ENCODE measurements around the gene NHS.

The NHS gene

GRCh38 chrX:17736478-17736855 lies 361.5 kb downstream of the NHS start:
- H3K9me3 ChIP-seq (ENCODE audit: control insufficient read depth, low read length), result no peaks in the 10 kb centered on the region
- peak overlapping the region; percentile 68 for H3K4me3 ChIP-seq (ENCODE audit: low read length)
- peaks cover 2% of the 10 kb centered on the region for H3K36me3 ChIP-seq (ENCODE audit: control insufficient read depth, insufficient read depth, low read length, severe bottlenecking)
- H3K9ac ChIP-seq (ENCODE audit: low read length), result peak overlapping the region; percentile 54
- no peaks in the 10 kb centered on the region for H3K4me1 ChIP-seq (ENCODE audit: control insufficient read depth, insufficient read depth, low read length)
- H3K27me3 ChIP-seq (replicated peaks; ENCODE audit: control insufficient read depth, insufficient read depth, low read length), result no peaks in the 10 kb centered on the region
- no peak for DNase-seq (ENCODE audit: low read depth)

- Histone ChIP-seq H3K9me3 (ENCODE audit: control insufficient read depth, low read length) (no peaks in the 10 kb centered on the region), H3K4me3 (ENCODE audit: low read length) (peak within 1 kb of the TSS; percentile 84), H3K27me3 (replicated peaks; ENCODE audit: control insufficient read depth, insufficient read depth, low read length) (no peaks in the 10 kb centered on the region)
Observed at GRCh38 chrX:17736856-17737709, 362.1 kb downstream of the NHS start, which contains the start of gene SCML1. SCML1 (plus strand) TSS chrX:17737493; CDS start chrX:17744187, 6,694 bp downstream.

GRCh38 chrX:17737710-17737985 lies 362.6 kb downstream of the NHS start:
- Histone ChIP-seq H3K9ac (ENCODE audit: low read length) (peak overlapping the region; percentile 88), H3K27me3 (replicated peaks; ENCODE audit: control insufficient read depth, insufficient read depth, low read length) (no peaks in the 10 kb centered on the region), H3K4me1 (ENCODE audit: control insufficient read depth, insufficient read depth, low read length) (no peaks in the 10 kb centered on the region), H3K36me3 (ENCODE audit: control insufficient read depth, insufficient read depth, low read length, severe bottlenecking) (no peaks in the 10 kb centered on the region), H3K9me3 (ENCODE audit: control insufficient read depth, low read length) (no peaks in the 10 kb centered on the region), H3K4me3 (ENCODE audit: low read length) (peak overlapping the region; percentile 84)
- no peak for DNase-seq (ENCODE audit: low read depth)

More at GRCh38 chrX:17736856-17737709, 362.1 kb downstream of the NHS start, which contains the start of gene SCML1:
- Histone ChIP-seq H3K36me3 (ENCODE audit: control insufficient read depth, insufficient read depth, low read length, severe bottlenecking) (no peaks in the 10 kb centered on the region), H3K4me1 (ENCODE audit: control insufficient read depth, insufficient read depth, low read length) (no peaks in the 10 kb centered on the region), H3K9ac (ENCODE audit: low read length) (peak within 1 kb of the TSS; percentile 88)
- peak; percentile 97 for DNase-seq (ENCODE audit: low read depth)

- H3K4me1 ChIP-seq (ENCODE audit: control insufficient read depth, insufficient read depth, low read length), result no peaks in the 10 kb centered on the region
- peak overlapping the region; percentile 84 for H3K4me3 ChIP-seq (ENCODE audit: low read length)
- H3K36me3 ChIP-seq (ENCODE audit: control insufficient read depth, insufficient read depth, low read length, severe bottlenecking), result no peaks in the 10 kb centered on the region
- H3K9me3 ChIP-seq (ENCODE audit: control insufficient read depth, low read length), result no peaks in the 10 kb centered on the region
- H3K27me3 ChIP-seq (replicated peaks; ENCODE audit: control insufficient read depth, insufficient read depth, low read length), result no peaks in the 10 kb centered on the region
- peak overlapping the region; percentile 88 for H3K9ac ChIP-seq (ENCODE audit: low read length)
- peak; percentile 53 for DNase-seq (ENCODE audit: low read depth)
Observed at GRCh38 chrX:17737986-17738713, 363.1 kb downstream of the NHS start.

GRCh38 chrX:17738737-17739535 lies 363.9 kb downstream of the NHS start:
- peak; percentile 15 for DNase-seq (ENCODE audit: low read depth)
- H3K4me1 ChIP-seq (ENCODE audit: control insufficient read depth, insufficient read depth, low read length), result no peaks in the 10 kb centered on the region
- no peaks in the 10 kb centered on the region for H3K27me3 ChIP-seq (replicated peaks; ENCODE audit: control insufficient read depth, insufficient read depth, low read length)
- H3K36me3 ChIP-seq (ENCODE audit: control insufficient read depth, insufficient read depth, low read length, severe bottlenecking), result no peaks in the 10 kb centered on the region
- H3K9me3 ChIP-seq (ENCODE audit: control insufficient read depth, low read length), result no peaks in the 10 kb centered on the region
- H3K9ac ChIP-seq (ENCODE audit: low read length), result peak overlapping the region; percentile 88
- peak overlapping the region; percentile 84 for H3K4me3 ChIP-seq (ENCODE audit: low read length)

GRCh38 chrX:17740137-17741122 lies 365.4 kb downstream of the NHS start:
- Histone ChIP-seq H3K36me3 (ENCODE audit: control insufficient read depth, insufficient read depth, low read length, severe bottlenecking) (no peaks in the 10 kb centered on the region), H3K27me3 (replicated peaks; ENCODE audit: control insufficient read depth, insufficient read depth, low read length) (no peaks in the 10 kb centered on the region)

GRCh38 chrX:17741123-17741511 lies 366.1 kb downstream of the NHS start:
- no peaks in the 10 kb centered on the region for H3K9me3 ChIP-seq (ENCODE audit: control insufficient read depth, low read length)
- no peaks in the 10 kb centered on the region for H3K27me3 ChIP-seq (replicated peaks; ENCODE audit: control insufficient read depth, insufficient read depth, low read length)
- H3K4me1 ChIP-seq (ENCODE audit: control insufficient read depth, insufficient read depth, low read length), result no peaks in the 10 kb centered on the region
- no peak overlapping the region for H3K9ac ChIP-seq (ENCODE audit: low read length)
- H3K36me3 ChIP-seq (ENCODE audit: control insufficient read depth, insufficient read depth, low read length, severe bottlenecking), result no peaks in the 10 kb centered on the region
- DNase-seq (ENCODE audit: low read depth), result no peak
- H3K4me3 ChIP-seq (ENCODE audit: low read length), result no peak overlapping the region

More at GRCh38 chrX:17740137-17741122, 365.4 kb downstream of the NHS start:
- Histone ChIP-seq H3K9ac (ENCODE audit: low read length) (no peak overlapping the region), H3K4me1 (ENCODE audit: control insufficient read depth, insufficient read depth, low read length) (no peaks in the 10 kb centered on the region), H3K4me3 (ENCODE audit: low read length) (no peak overlapping the region), H3K9me3 (ENCODE audit: control insufficient read depth, low read length) (no peaks in the 10 kb centered on the region)
- DNase-seq (ENCODE audit: low read depth), result no peak

GRCh38 chrX:17743913-17744312 lies 368.9 kb downstream of the NHS start:
- Histone ChIP-seq H3K9ac (ENCODE audit: low read length) (no peak overlapping the region), H3K36me3 (ENCODE audit: control insufficient read depth, insufficient read depth, low read length, severe bottlenecking) (no peaks in the 10 kb centered on the region), H3K4me3 (ENCODE audit: low read length) (no peak overlapping the region), H3K9me3 (ENCODE audit: control insufficient read depth, low read length) (no peaks in the 10 kb centered on the region), H3K4me1 (ENCODE audit: control insufficient read depth, insufficient read depth, low read length) (no peaks in the 10 kb centered on the region), H3K27me3 (replicated peaks; ENCODE audit: control insufficient read depth, insufficient read depth, low read length) (peaks cover 6% of the 10 kb centered on the region)
- DNase-seq (ENCODE audit: low read depth), result no peak

- DNase-seq (ENCODE audit: low read depth), result peak; percentile 52
- peaks cover 4% of the 10 kb centered on the region for H3K36me3 ChIP-seq (ENCODE audit: control insufficient read depth, insufficient read depth, low read length, severe bottlenecking)
- no peak overlapping the region for H3K9ac ChIP-seq (ENCODE audit: low read length)
- no peaks in the 10 kb centered on the region for H3K4me1 ChIP-seq (ENCODE audit: control insufficient read depth, insufficient read depth, low read length)
- H3K4me3 ChIP-seq (ENCODE audit: low read length), result no peak overlapping the region
- H3K9me3 ChIP-seq (ENCODE audit: control insufficient read depth, low read length), result no peaks in the 10 kb centered on the region
- peaks cover 6% of the 10 kb centered on the region for H3K27me3 ChIP-seq (replicated peaks; ENCODE audit: control insufficient read depth, insufficient read depth, low read length)
Observed at GRCh38 chrX:17744896-17745523, 370.0 kb downstream of the NHS start.

- H3K4me3 ChIP-seq (ENCODE audit: low read length), result no peak overlapping the region
Observed at GRCh38 chrX:17747692-17748091, 372.7 kb downstream of the NHS start.

More at GRCh38 chrX:17747692-17748091, 372.7 kb downstream of the NHS start:
- H3K9me3 ChIP-seq (ENCODE audit: control insufficient read depth, low read length), result no peaks in the 10 kb centered on the region
- H3K4me1 ChIP-seq (ENCODE audit: control insufficient read depth, insufficient read depth, low read length), result no peaks in the 10 kb centered on the region
- H3K9ac ChIP-seq (ENCODE audit: low read length), result no peak overlapping the region
- DNase-seq (ENCODE audit: low read depth), result no peak
- peaks cover 6% of the 10 kb centered on the region for H3K27me3 ChIP-seq (replicated peaks; ENCODE audit: control insufficient read depth, insufficient read depth, low read length)
- H3K36me3 ChIP-seq (ENCODE audit: control insufficient read depth, insufficient read depth, low read length, severe bottlenecking), result peaks cover 17% of the 10 kb centered on the region

All from adipocyte (in vitro differentiated cells).